ENCODE results near the gene RGL2.

The RGL2 gene

GRCh38 chr6:33250731-33251130 is 48.0 kb downstream of the RGL2 start:
- Histone ChIP-seq H3K4me2 (ENCODE audit: low read length) (no peak overlapping the region), H3K4me1 (ENCODE audit: insufficient read depth, low read length, severe bottlenecking) (peaks cover 24% of the 10 kb centered on the region), H3K79me2 (ENCODE audit: insufficient read depth, low read length) (no peaks in the 10 kb centered on the region), H2AFZ (ENCODE audit: low read length) (no peak overlapping the region), H3K4me3 (ENCODE audit: low read depth, low read length, poor library complexity, severe bottlenecking) (no peak overlapping the region), H3K36me3 (ENCODE audit: insufficient read depth, low read length) (peaks cover 12% of the 10 kb centered on the region; the same call in 1 of the 2 replicates), H3K27ac (ENCODE audit: low read depth, low read length, poor library complexity, severe bottlenecking) (no peak overlapping the region), H3K9me2 (ENCODE audit: low read depth, low read length) (no peaks in the 10 kb centered on the region), H3K27me3 (ENCODE audit: insufficient read depth, low read length) (no peaks in the 10 kb centered on the region), H3K9ac (ENCODE audit: low read length) (no peak overlapping the region; the same call in 1 of the 2 replicates), H4K20me1 (ENCODE audit: insufficient read depth, low read length) (no peaks in the 10 kb centered on the region), H3F3A (ENCODE audit: insufficient read depth, low read length) (no peaks in the 10 kb centered on the region), H3K9me3 (ENCODE audit: low read length) (no peaks in the 10 kb centered on the region)
- no peak for TF ChIP-seq CTCF (IDR thresholded peaks at IDR 0.05; ENCODE audit: low read length)
- no peak for TF ChIP-seq EZH2 (IDR thresholded peaks at IDR 0.05; ENCODE audit: borderline replicate concordance, low read length)

GRCh38 chr6:33249732-33250630 is 48.8 kb downstream of the RGL2 start:
- H4K20me1 ChIP-seq (ENCODE audit: insufficient read depth, low read length) = no peaks in the 10 kb centered on the region

More at GRCh38 chr6:33249732-33250630, 48.8 kb downstream of the RGL2 start:
- Histone ChIP-seq H3K4me1 (ENCODE audit: insufficient read depth, low read length, severe bottlenecking) (peaks cover 24% of the 10 kb centered on the region), H3K36me3 (ENCODE audit: insufficient read depth, low read length) (peaks cover 12% of the 10 kb centered on the region; the same call in 1 of the 2 replicates), H3K9ac (ENCODE audit: low read length) (peak overlapping the region; percentile 90), H3F3A (ENCODE audit: insufficient read depth, low read length) (no peaks in the 10 kb centered on the region), H3K9me2 (ENCODE audit: low read depth, low read length) (no peaks in the 10 kb centered on the region), H3K27ac (ENCODE audit: low read depth, low read length, poor library complexity, severe bottlenecking) (peak overlapping the region; percentile 63), H3K4me3 (ENCODE audit: low read depth, low read length, poor library complexity, severe bottlenecking) (peak overlapping the region; percentile 76), H2AFZ (ENCODE audit: low read length) (no peak overlapping the region), H3K9me3 (ENCODE audit: low read length) (no peaks in the 10 kb centered on the region), H3K4me2 (ENCODE audit: low read length) (peak overlapping the region; percentile 93), H3K27me3 (ENCODE audit: insufficient read depth, low read length) (no peaks in the 10 kb centered on the region), H3K79me2 (ENCODE audit: insufficient read depth, low read length) (no peaks in the 10 kb centered on the region)
- no peak for TF ChIP-seq EZH2 (IDR thresholded peaks at IDR 0.05; ENCODE audit: borderline replicate concordance, low read length)
- TF ChIP-seq CTCF (IDR thresholded peaks at IDR 0.05; ENCODE audit: low read length) = no peak; the same call in 1 of the 2 replicates

Data from OCI-LY1 (cell line).